Stomach (tissue), 9 donors: Measurements from ENCODE around the gene NPR3. TPM values are rescaled to one million over a fixed set of nuclear protein-coding genes. Genes with fewer than 3 reads are reported as not detected.

ENCODE experiments used
- DNase-seq, 2 donors: peaks; one replicate each; pipeline versions ENCODE4 v3.0.0 to v3.0.0-alpha.2; 2013 to 2019
- H3K27ac ChIP-seq, 5 donors: fragments of 200-600 bp in 4 of 5; sonication (generic) in 4 of 5; one replicate each; pipeline ENCODE4 v1.5.1; 2013 to 2019; ENCODE audit warnings: mild to moderate bottlenecking in 1 of 5, moderate library complexity in 1 of 5
- H3K27me3 ChIP-seq, 3 donors: fragments of 200-600 bp; sonication (generic); one replicate each; pipeline ENCODE4 v1.5.1; 2017 to 2019; ENCODE audit warnings: mixed run types in 1 of 3
- H3K36me3 ChIP-seq, 4 donors: fragments of 200-600 bp; sonication (generic); 1 replicate in 3 of 4; 2 replicates in 1 of 4; pipeline ENCODE4 v1.5.1; 2016 to 2019
- H3K4me1 ChIP-seq, 4 donors: fragments of 200-600 bp; sonication (generic); one replicate each; pipeline ENCODE4 v1.5.1; 2016 to 2019
- H3K4me3 ChIP-seq, 4 donors: fragments of 200-600 bp; sonication (generic) in 3 of 4; one replicate each; pipeline ENCODE4 v1.5.1; 2016 to 2019; ENCODE audit warnings: mild to moderate bottlenecking in 1 of 4
- H3K9me3 ChIP-seq, 4 donors: fragments of 200-600 bp; sonication (generic); one replicate each; pipeline ENCODE4 v1.5.1; 2016 to 2019
- CTCF ChIP-seq, 7 experiments: fragments of 450-650 bp in 4 of 7; fragments of 200-600 bp in 3 of 7; sonication (generic) in 3 of 7; IDR thresholded peaks; one replicate each; pipeline ENCODE4 v1.5.1; 2016 to 2019; ENCODE audit warnings: antibody characterized with exemption in 7 of 7, control low read depth in 2 of 7, mild to moderate bottlenecking in 1 of 7
- EP300 ChIP-seq: sonication (generic); formaldehyde crosslinking; IDR thresholded peaks from one replicate; pipeline ENCODE4 v1.6.1; 2017; ENCODE audit warnings: antibody characterized with exemption
- POLR2A ChIP-seq, 4 donors: fragments of 450-650 bp; IDR thresholded peaks; one replicate each; pipeline ENCODE4 v1.6.1; 2016; ENCODE audit warnings: antibody characterized with exemption in 4 of 4, control low read depth in 2 of 4, mild to moderate bottlenecking in 1 of 4, moderate library complexity in 1 of 4
- POLR2AphosphoS5 ChIP-seq, 3 donors: sonication (generic); formaldehyde crosslinking; IDR thresholded peaks; one replicate each; pipeline ENCODE4 v1.6.1; 2016; ENCODE audit warnings: antibody characterized with exemption in 3 of 3
- WGBS, 5 donors: extraction: QIAGEN DNeasy Blood & Tissue Kit in 3 of 5; methylation state at CpG; one replicate each; pipeline versions ENCODE4 v1.1.5 to v1.1.7; 2013 to 2018; 5-methylcytosine and 5-hydroxymethylcytosine counted together
- intact Hi-C: fragments of 100-400 bp; cut with DNase I; formaldehyde crosslinking; loops from one replicate; pipeline ENCODE4 v1.15.1; 2023; ENCODE audit warnings: low total_unique reads
- polyA plus RNA-seq, 3 donors: library from polyadenylated mRNA; stranded (reverse); fragments of 200-250 nt; gene quantifications; one replicate each; pipeline ENCODE4 v1.2.3, GENCODE V29; 2013
- total RNA-seq, 5 donors: library from RNA; depleted of rRNA; stranded (reverse); fragments of >200 nt; gene quantifications; one replicate each; pipeline versions ENCODE4 v1.1.0 to v1.2.3, GENCODE V29; 2014 to 2016
- donor health status: healthy with polysubstance abuse.
- donor health status: Bipolar disorder and iron deficiency.
- donor health status: healthy.

Gene NPR3
- total and polyA plus RNA-seq, 8 donors: 0.25 to 15.8 (median 1.8) TPM; not detected in 2

- 68 to 78% (median 73%) methylated on average over 8 of the region's 8 CpGs for WGBS, 5 donors
- Histone ChIP-seq H3K36me3 (no peaks in the 10 kb centered on the region), H3K27ac (no peak overlapping the region), H3K4me3 (no peak overlapping the region), H3K27me3 (no peaks in the 10 kb centered on the region), H3K4me1 (no peaks in the 10 kb centered on the region), H3K9me3 (no peaks in the 10 kb centered on the region)
- intact Hi-C loops: no loop called here
- no peak for DNase-seq
- TF ChIP-seq EP300 (no peak), POLR2AphosphoS5 (IDR thresholded peaks at IDR 0.05) (no peak), POLR2A (IDR thresholded peaks at IDR 0.05) (no peak), CTCF (IDR thresholded peaks at IDR 0.05) (no peak)
These were observed 58.6 kb downstream of the NPR3 start for GRCh38 chr5:32769711-32770110.

DNA sequence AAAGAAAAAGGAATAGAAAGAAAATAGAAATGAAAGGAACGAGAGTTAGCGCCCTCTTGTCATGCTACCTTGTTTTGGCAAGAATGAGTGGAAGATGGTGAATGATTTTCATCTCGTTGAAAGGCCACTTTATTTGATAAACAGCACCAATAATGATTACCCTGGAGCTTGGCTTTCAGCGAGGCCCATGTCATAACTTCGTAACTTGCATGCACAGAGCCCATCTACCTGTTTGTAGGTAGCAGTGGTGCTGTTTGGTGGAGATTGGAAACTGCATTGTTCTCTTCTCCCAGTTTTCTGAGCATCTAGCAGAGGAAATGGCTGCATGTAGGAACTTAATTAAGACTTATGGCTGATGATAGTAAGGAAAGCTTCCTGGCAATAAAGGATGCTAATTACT, 59.3 kb downstream of the NPR3 start:
- TF ChIP-seq CTCF (IDR thresholded peaks at IDR 0.05): no peak
- TF ChIP-seq EP300: no peak
- no peak for TF ChIP-seq POLR2A (IDR thresholded peaks at IDR 0.05)
- no peak for TF ChIP-seq POLR2AphosphoS5 (IDR thresholded peaks at IDR 0.05)
- no peaks in the 10 kb centered on the region for H3K4me1 ChIP-seq
- no peaks in the 10 kb centered on the region for H3K9me3 ChIP-seq
- no peak overlapping the region for H3K4me3 ChIP-seq
- no peak for DNase-seq
- H3K36me3 ChIP-seq: no peaks in the 10 kb centered on the region
- 76 to 86% (median 82%) methylated on average over 5 of the region's 5 CpGs for WGBS, 5 donors
- no peak overlapping the region for H3K27ac ChIP-seq
- intact Hi-C loops: no loop called here
- H3K27me3 ChIP-seq: no peaks in the 10 kb centered on the region

GRCh38 chr5:32771037-32771436, 59.9 kb downstream of the NPR3 start:
- Histone ChIP-seq H3K9me3 (no peaks in the 10 kb centered on the region), H3K4me1 (no peaks in the 10 kb centered on the region), H3K27me3 (no peaks in the 10 kb centered on the region), H3K27ac (no peak overlapping the region), H3K4me3 (no peak overlapping the region), H3K36me3 (no peaks in the 10 kb centered on the region)
- TF ChIP-seq CTCF (IDR thresholded peaks at IDR 0.05): no peak
- TF ChIP-seq POLR2AphosphoS5 (IDR thresholded peaks at IDR 0.05): no peak
- TF ChIP-seq POLR2A (IDR thresholded peaks at IDR 0.05): no peak
- no peak for TF ChIP-seq EP300
- intact Hi-C loops: no loop called here
- 84 to 88% (median 87%) methylated on average over 9 of the region's 9 CpGs for WGBS, 5 donors
- DNase-seq: no peak

DNA sequence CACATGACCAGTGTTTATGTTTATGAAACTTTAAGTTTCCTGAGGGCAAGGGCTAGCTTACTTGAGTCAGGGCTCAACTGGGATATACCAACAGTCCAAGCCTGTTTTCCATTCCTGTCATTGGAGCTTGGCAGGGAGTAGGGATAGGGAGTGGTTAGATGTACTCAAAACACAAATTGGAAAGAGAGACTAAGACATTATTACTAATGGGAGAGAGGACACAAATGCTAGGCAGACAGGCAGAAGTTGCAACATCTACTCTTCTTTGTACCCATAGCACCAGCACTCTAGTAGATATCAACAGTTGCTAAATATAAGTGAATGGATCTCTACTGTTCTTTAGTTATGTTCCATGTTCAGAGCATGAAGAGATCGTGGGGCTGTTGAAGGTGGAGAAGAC, 62.8 kb downstream of the NPR3 start:
- H3K27me3 ChIP-seq: no peaks in the 10 kb centered on the region
- 81 to 93% (median 89%) methylated on average over 1 of the region's 1 CpG for WGBS, 5 donors
- DNase-seq: no peak
- H3K9me3 ChIP-seq: no peaks in the 10 kb centered on the region
- H3K4me3 ChIP-seq: no peak overlapping the region
- no peaks in the 10 kb centered on the region for H3K36me3 ChIP-seq
- no peak overlapping the region for H3K27ac ChIP-seq
- no peaks in the 10 kb centered on the region for H3K4me1 ChIP-seq
- intact Hi-C loops: no loop called here
- TF ChIP-seq POLR2A (IDR thresholded peaks at IDR 0.05) (no peak), POLR2AphosphoS5 (IDR thresholded peaks at IDR 0.05) (no peak), EP300 (no peak), CTCF (IDR thresholded peaks at IDR 0.05) (no peak)
